IMR-90 (cell line): Measurements from ENCODE around the gene SLITRK1. TPM values are rescaled to one million over a fixed set of nuclear protein-coding genes. Genes with fewer than 3 reads are reported as not detected.

Experiments used
- ATAC-seq: fragments of 200-7000 bp; cut with Tn5 transposase; 2 replicates; pipeline ENCODE4 v1.9.1; 2020; ENCODE audit warnings: low read depth, mild to moderate bottlenecking, moderate library complexity
- Bru-seq: library from RNA; stranded (reverse); fragments of 400-500 nt; gene quantifications from one replicate; lab custom pipeline; 2021; lab: Mats Ljungman, UMichigan
- BruChase-seq, 2 experiments: library from RNA; stranded (reverse); fragments of 400-500 nt; gene quantifications; one replicate each; lab custom pipeline; 2021; lab: Mats Ljungman, UMichigan
- BruUV-seq: library from RNA; stranded (reverse); fragments of 400-500 nt; replicated peaks from 2 replicates; lab custom pipeline; 2021; lab: Mats Ljungman, UMichigan
- CTCF ChIA-PET: fragments of 300-600 bp; formaldehyde crosslinking; extraction: SDS; loops from one replicate; lab custom pipeline; 2021; ENCODE audit warnings: antibody characterized with exemption; lab: Yijun Ruan, JAX
- POLR2A ChIA-PET: fragments of 300-600 bp; sonication (Branson Sonifier 250); formaldehyde crosslinking; loops from one replicate; lab custom pipeline; 2022; ENCODE audit warnings: antibody characterized with exemption; ENCODE audit not compliant: unreplicated experiment; lab: Charles Lee
- DNase-seq: peaks from one replicate; pipeline ENCODE4 v3.0.0; 2013
- H2AFZ ChIP-seq: replicated peaks from 2 replicates; pipeline ENCODE3; 2013; ENCODE audit warnings: low read length, mild to moderate bottlenecking; ENCODE audit not compliant: poor library complexity
- H2AK5ac ChIP-seq: 2 replicates; pipeline ENCODE4 v1.6.1; 2013; ENCODE audit warnings: low read depth, low read length, inconsistent platforms
- H2AK9ac ChIP-seq: replicated peaks from 2 replicates; pipeline ENCODE3; 2013; ENCODE audit warnings: mild to moderate bottlenecking, low read depth, low read length, moderate library complexity; ENCODE audit not compliant: poor library complexity
- H2BK120ac ChIP-seq: 2 replicates; pipeline ENCODE4 v1.6.1; 2013; ENCODE audit warnings: low read depth, low read length, inconsistent platforms
- H2BK15ac ChIP-seq: 3 replicates; pipeline ENCODE4 v1.6.1; 2013; ENCODE audit warnings: low read depth, low read length, inconsistent platforms
- H2BK20ac ChIP-seq: 2 replicates; pipeline ENCODE4 v1.6.1; 2013; ENCODE audit warnings: low read depth, mild to moderate bottlenecking, inconsistent platforms, low read length, moderate library complexity
- H2BK5ac ChIP-seq: 2 replicates; pipeline ENCODE4 v1.6.1; 2013; ENCODE audit warnings: mild to moderate bottlenecking, low read depth, low read length, inconsistent platforms; ENCODE audit not compliant: poor library complexity, severe bottlenecking
- H3K14ac ChIP-seq: replicated peaks from 2 replicates; pipeline ENCODE4 v1.6.1; 2013; ENCODE audit warnings: low read depth, low read length, inconsistent platforms
- H3K18ac ChIP-seq: 2 replicates; pipeline ENCODE4 v1.6.1; 2013; ENCODE audit warnings: low read depth, low read length, control low read depth
- H3K23ac ChIP-seq: 2 replicates; pipeline ENCODE4 v1.6.1; 2013; ENCODE audit warnings: low read depth, low read length, inconsistent platforms
- H3K27ac ChIP-seq: 2 replicates; pipeline ENCODE4 v1.5.1; 2013; ENCODE audit warnings: mild to moderate bottlenecking, control low read depth, low read length; ENCODE audit not compliant: insufficient read depth
- H3K27me3 ChIP-seq: 2 replicates; pipeline ENCODE4 v1.6.1; 2013; ENCODE audit warnings: low read length; ENCODE audit not compliant: control insufficient read depth, insufficient read depth
- H3K36me3 ChIP-seq: 2 replicates; pipeline ENCODE4 v1.6.1; 2013; ENCODE audit warnings: low read length, mixed read lengths; ENCODE audit not compliant: control insufficient read depth, insufficient read depth
- H3K4ac ChIP-seq: 2 replicates; pipeline ENCODE4 v1.6.1; 2013; ENCODE audit warnings: low read depth, low read length, inconsistent platforms
- H3K4me1 ChIP-seq: 2 replicates; pipeline ENCODE4 v1.6.1; 2013; ENCODE audit warnings: low read length, mixed read lengths; ENCODE audit not compliant: control insufficient read depth, insufficient read depth
- H3K4me2 ChIP-seq: 2 replicates; pipeline ENCODE4 v1.6.1; 2013; ENCODE audit warnings: low read depth, mild to moderate bottlenecking, control low read depth, low read length, moderate library complexity
- H3K4me3 ChIP-seq: 2 replicates; pipeline ENCODE4 v1.5.1; 2013; ENCODE audit warnings: low read depth, mild to moderate bottlenecking, control low read depth, low read length, moderate library complexity; ENCODE audit not compliant: insufficient read depth
- H3K56ac ChIP-seq: 2 replicates; pipeline ENCODE4 v1.6.1; 2013; ENCODE audit warnings: low read length, inconsistent platforms; ENCODE audit not compliant: insufficient read depth; ENCODE audit errors: extremely low read depth
- H3K79me1 ChIP-seq, 2 experiments: 2 replicates each; pipeline ENCODE4 v1.6.1; 2013; ENCODE audit warnings: low read length in 2 of 2, inconsistent platforms in 1 of 2, low read depth in 1 of 2
- H3K9ac ChIP-seq: 2 replicates; pipeline ENCODE4 v1.6.1; 2013; ENCODE audit warnings: low read depth, low read length, control low read depth
- H3K9me1 ChIP-seq: 2 replicates; pipeline ENCODE4 v1.6.1; 2013; ENCODE audit warnings: low read length, inconsistent platforms; ENCODE audit not compliant: insufficient read depth
- H3K9me3 ChIP-seq: 2 replicates; pipeline ENCODE4 v1.6.1; 2013; ENCODE audit warnings: low read length; ENCODE audit not compliant: control insufficient read depth, insufficient read depth
- H4K20me1 ChIP-seq: 2 replicates; pipeline ENCODE4 v1.6.1; 2013; ENCODE audit warnings: low read length, inconsistent platforms; ENCODE audit not compliant: insufficient read depth
- H4K5ac ChIP-seq: 2 replicates; pipeline ENCODE4 v1.6.1; 2013; ENCODE audit warnings: mild to moderate bottlenecking, low read depth, low read length, control low read depth
- H4K8ac ChIP-seq, 2 experiments: 2 replicates each; pipeline ENCODE4 v1.6.1; 2013; ENCODE audit warnings: low read depth in 2 of 2, low read length in 2 of 2, control low read depth in 1 of 2, inconsistent platforms in 1 of 2
- H4K91ac ChIP-seq: 2 replicates; pipeline ENCODE4 v1.6.1; 2013; ENCODE audit warnings: low read depth, low read length, inconsistent platforms; ENCODE audit not compliant: insufficient read depth
- BHLHE40 ChIP-seq: fragments of 150-350 bp; IDR thresholded peaks from 2 replicates; pipeline ENCODE4 v1.6.1; 2016; ENCODE audit warnings: mild to moderate bottlenecking, low read depth, low read length
- CEBPB ChIP-seq: IDR thresholded peaks from 2 replicates; pipeline ENCODE4 v1.6.1; 2012; ENCODE audit warnings: low read depth, low read length, improper control_type of control experiment
- CHD1 ChIP-seq: IDR thresholded peaks from 2 replicates; pipeline ENCODE4 v1.6.1; 2012; ENCODE audit warnings: low read depth, low read length, improper control_type of control experiment
- CTCF ChIP-seq: conservative IDR thresholded peaks from 2 replicates; pipeline ENCODE4 v1.5.1; 2012; ENCODE audit warnings: mild to moderate bottlenecking, low read depth, low read length, improper control_type of control experiment
- ELK1 ChIP-seq: fragments of 150-350 bp; IDR thresholded peaks from 2 replicates; pipeline ENCODE4 v1.6.1; 2016; ENCODE audit warnings: low read depth, mild to moderate bottlenecking, low read length, moderate library complexity, borderline replicate concordance
- FOS ChIP-seq: fragments of 150-350 bp; IDR thresholded peaks from 2 replicates; pipeline ENCODE4 v1.6.1; 2016; ENCODE audit warnings: low read depth, low read length
- MAFK ChIP-seq: IDR thresholded peaks from 2 replicates; pipeline ENCODE4 v1.6.1; 2012; ENCODE audit warnings: low read depth, low read length, improper control_type of control experiment
- MXI1 ChIP-seq: IDR thresholded peaks from 2 replicates; pipeline ENCODE4 v1.6.1; 2012; ENCODE audit warnings: low read depth, mild to moderate bottlenecking, low read length, moderate library complexity, borderline replicate concordance
- NFE2L2 ChIP-seq: fragments of 150-350 bp; IDR thresholded peaks from 2 replicates; pipeline ENCODE4 v1.6.1; 2016; ENCODE audit warnings: low read depth, mild to moderate bottlenecking, low read length
- POLR2A ChIP-seq: IDR thresholded peaks from 2 replicates; pipeline ENCODE4 v1.6.1; 2012; ENCODE audit warnings: mild to moderate bottlenecking, low read depth, low read length
- RAD21 ChIP-seq: IDR thresholded peaks from 2 replicates; pipeline ENCODE4 v1.6.1; 2012; ENCODE audit warnings: low read length, improper control_type of control experiment
- RCOR1 ChIP-seq: IDR thresholded peaks from 2 replicates; pipeline ENCODE4 v1.6.1; 2012; ENCODE audit warnings: mild to moderate bottlenecking, low read length, improper control_type of control experiment; ENCODE audit not compliant: insufficient replicate concordance
- SMC3 ChIP-seq: fragments of 150-350 bp; IDR thresholded peaks from 2 replicates; pipeline ENCODE4 v1.6.1; 2016; ENCODE audit warnings: low read depth, mild to moderate bottlenecking, antibody characterized with exemption, low read length, moderate library complexity
- USF2 ChIP-seq: fragments of 150-350 bp; IDR thresholded peaks from 2 replicates; pipeline ENCODE4 v1.6.1; 2017; ENCODE audit warnings: mild to moderate bottlenecking, antibody characterized with exemption, low read length, low read depth
- WGBS, 2 experiments: methylation state at CpG; one replicate each; pipeline versions ENCODE4 v1.1.5 to v1.1.7; 2013; ENCODE audit warnings: missing lambda C conversion rate in 2 of 2; ENCODE audit not compliant: insufficient read length in 1 of 2; ENCODE audit errors: extremely low coverage in 2 of 2; 5-methylcytosine and 5-hydroxymethylcytosine counted together
- dilution Hi-C: fragments of 300-500 bp; cut with HindIII; formaldehyde crosslinking; loops from one replicate; pipeline ENCODE4 v1.14.3; 2018; ENCODE audit warnings: low sequenced_read_pairs; ENCODE audit not compliant: unreplicated experiment
- in situ Hi-C: fragments of 300-500 bp; cut with MboI; formaldehyde crosslinking; loops from 3 replicates; pipeline ENCODE4 v1.14.3; 2019; ENCODE audit warnings: low sequenced_read_pairs, inconsistent platforms, mixed read lengths
- intact Hi-C: fragments of 100-400 bp; cut with micrococcal nuclease; formaldehyde crosslinking; loops from 2 replicates; pipeline ENCODE4 v1.10.0; 2022
- long read RNA-seq: library from polyadenylated mRNA; unstranded; transcript quantifications from one replicate; pipeline ENCODE4 v2.0.0, GENCODE V29; 2021; ENCODE audit not compliant: unreplicated experiment
- polyA plus RNA-seq, 3 experiments: library from polyadenylated mRNA; depleted of rRNA; stranded (reverse); fragments of >200 nt; gene quantifications; 2 replicates each; pipeline ENCODE4 v1.2.3, GENCODE V29; 2012; ENCODE audit warnings: low replicate concordance in 1 of 3
- total RNA-seq: library from RNA; depleted of rRNA; stranded (reverse); fragments of >200 nt; gene quantifications from 2 replicates; pipeline ENCODE4 v1.2.3, GENCODE V29; 2012; rRNA removed

SLITRK1 gene
- total RNA-seq = under 0.01 TPM in 2 replicates
- 0.04 and 0.07 TPM in 2 replicates for polyA plus RNA-seq (2012; rRNA removed)
- 0.02 TPM in 1 of 2 replicates, not detected in the other for polyA plus RNA-seq (2012; cell fraction: cytosol; rRNA removed)
- polyA plus RNA-seq (2012; cell fraction: nucleus; rRNA removed; ENCODE audit: low replicate concordance) = 0.03 and 0.06 TPM in 2 replicates
- not detected for Bru-seq, nascent RNA
- BruChase-seq, experiment 1, labeled RNA remaining after a 6-hour chase = not detected
- not detected for BruChase-seq, experiment 2, labeled RNA remaining after a 2-hour chase
- long read RNA-seq = 0 reads

- Histone ChIP-seq H3K79me1 (no peaks in the 10 kb centered on the region), H4K91ac (no peak within 1 kb of the TSS), H2BK20ac (no peak within 1 kb of the TSS), H2AFZ (no peak within 1 kb of the TSS), H4K8ac (no peak within 1 kb of the TSS), H2AK5ac (no peak within 1 kb of the TSS), H3K9ac (no peak within 1 kb of the TSS), H3K14ac (no peak within 1 kb of the TSS), H2BK5ac (no peak within 1 kb of the TSS), H3K36me3 (no peaks in the 10 kb centered on the region), H3K56ac (no peak within 1 kb of the TSS), H2AK9ac (no peak within 1 kb of the TSS), H3K4me2 (peak within 1 kb of the TSS; percentile 69), H4K20me1 (no peaks in the 10 kb centered on the region), H3K4ac (no peak within 1 kb of the TSS), H3K9me3 (peaks cover 6% of the 10 kb centered on the region), H3K18ac (no peak within 1 kb of the TSS), H3K27me3 (peaks cover 17% of the 10 kb centered on the region), H2BK15ac (no peak within 1 kb of the TSS), H3K27ac (no peak within 1 kb of the TSS), H4K5ac (no peak within 1 kb of the TSS), H2BK120ac (no peak within 1 kb of the TSS), H3K4me1 (no peaks in the 10 kb centered on the region), H3K4me3 (peak within 1 kb of the TSS; percentile 31; the same call in 1 of the 2 replicates), H3K9me1 (no peaks in the 10 kb centered on the region), H3K23ac (no peak within 1 kb of the TSS)
- ATAC-seq (no peak), DNase-seq (peak; percentile 19)
- dilution Hi-C loops (no loop called here), in situ Hi-C loops (no loop called here), intact Hi-C loops (no loop called here)
- POLR2A ChIA-PET = no interaction called here
- CTCF ChIA-PET = no interaction called here
- no TSS peak for BruUV-seq
- 15% methylated on average over 5 of the region's 32 CpGs; no CpG with 5 or more reads in 1 of the 2 experiments for WGBS, 2 experiments
- no peak for TF ChIP-seq BHLHE40
- TF ChIP-seq MAFK = no peak
- no peak for TF ChIP-seq CHD1
- TF ChIP-seq FOS = no peak
- TF ChIP-seq NFE2L2 = no peak
- no peak for TF ChIP-seq CEBPB
- no peak for TF ChIP-seq USF2
- TF ChIP-seq RCOR1 = no peak
- no peak for TF ChIP-seq CTCF
- TF ChIP-seq MXI1 = no peak
- no peak for TF ChIP-seq ELK1
- no peak for TF ChIP-seq SMC3
- TF ChIP-seq RAD21 = no peak
- no peak for TF ChIP-seq POLR2A
Measured at GRCh38 chr13:83881917-83882605, at the start of gene SLITRK1. Gene SLITRK1, minus strand, starts transcription at chr13:83882474. Its CDS starts 967 bp downstream, at chr13:83881507.
